Measurements from ENCODE around the gene LDLR.

LDLR gene

GRCh38 chr19:11059511-11060358, 29.5 kb upstream of the LDLR start:
- TF ChIP-seq, protein P1, sequence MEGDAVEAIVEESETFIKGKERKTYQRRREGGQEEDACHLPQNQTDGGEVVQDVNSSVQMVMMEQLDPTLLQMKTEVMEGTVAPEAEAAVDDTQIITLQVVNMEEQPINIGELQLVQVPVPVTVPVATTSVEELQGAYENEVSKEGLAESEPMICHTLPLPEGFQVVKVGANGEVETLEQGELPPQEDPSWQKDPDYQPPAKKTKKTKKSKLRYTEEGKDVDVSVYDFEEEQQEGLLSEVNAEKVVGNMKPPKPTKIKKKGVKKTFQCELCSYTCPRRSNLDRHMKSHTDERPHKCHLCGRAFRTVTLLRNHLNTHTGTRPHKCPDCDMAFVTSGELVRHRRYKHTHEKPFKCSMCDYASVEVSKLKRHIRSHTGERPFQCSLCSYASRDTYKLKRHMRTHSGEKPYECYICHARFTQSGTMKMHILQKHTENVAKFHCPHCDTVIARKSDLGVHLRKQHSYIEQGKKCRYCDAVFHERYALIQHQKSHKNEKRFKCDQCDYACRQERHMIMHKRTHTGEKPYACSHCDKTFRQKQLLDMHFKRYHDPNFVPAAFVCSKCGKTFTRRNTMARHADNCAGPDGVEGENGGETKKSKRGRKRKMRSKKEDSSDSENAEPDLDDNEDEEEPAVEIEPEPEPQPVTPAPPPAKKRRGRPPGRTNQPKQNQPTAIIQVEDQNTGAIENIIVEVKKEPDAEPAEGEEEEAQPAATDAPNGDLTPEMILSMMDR (conservative IDR thresholded peaks at IDR 0.05; ENCODE audit: low read length), result no peak
- DNase-seq (ENCODE audit: low read depth), result no peak
- H3K4me3 ChIP-seq (ENCODE audit: low read length), result no peak overlapping the region

DNA sequence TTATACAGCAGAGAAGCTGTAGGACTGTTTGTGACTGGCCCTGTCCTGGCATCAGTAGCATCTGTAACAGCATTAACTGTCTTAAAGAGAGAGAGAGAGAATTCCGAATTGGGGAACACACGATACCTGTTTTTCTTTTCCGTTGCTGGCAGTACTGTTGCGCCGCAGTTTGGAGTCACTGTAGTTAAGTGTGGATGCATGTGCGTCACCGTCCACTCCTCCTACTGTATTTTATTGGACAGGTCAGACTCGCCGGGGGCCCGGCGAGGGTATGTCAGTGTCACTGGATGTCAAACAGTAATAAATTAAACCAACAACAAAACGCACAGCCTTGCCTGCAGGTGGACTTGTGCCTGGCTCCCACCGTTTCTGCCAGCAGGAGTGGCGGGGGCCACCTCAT, 27.3 kb upstream of the LDLR start:
- no peak for DNase-seq (ENCODE audit: low read depth)
- TF ChIP-seq, protein P1 (conservative IDR thresholded peaks at IDR 0.05; ENCODE audit: low read length), result no peak
- H3K4me3 ChIP-seq (ENCODE audit: low read length), result no peak overlapping the region

DNA sequence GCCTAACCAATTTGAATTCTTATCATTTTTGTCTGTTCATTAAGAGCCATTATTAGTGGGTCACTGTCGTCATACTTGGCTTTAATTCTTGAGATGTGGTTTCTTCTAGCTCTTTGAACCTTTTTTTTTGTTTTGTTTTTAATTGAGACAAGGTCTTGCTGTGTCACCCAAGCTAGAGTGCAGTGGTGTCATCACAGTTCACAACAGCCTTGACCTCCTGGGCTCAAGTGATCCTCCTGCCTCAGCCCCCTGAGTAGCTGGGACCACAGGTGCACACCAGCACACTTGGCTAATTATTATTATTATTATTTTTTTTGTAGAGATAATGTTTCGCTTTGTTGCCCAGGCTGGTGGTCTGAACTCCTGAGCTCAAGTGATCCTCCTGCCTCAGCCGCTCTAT, 25.8 kb upstream of the LDLR start:
- peak; percentile 18 for DNase-seq (ENCODE audit: low read depth)
- no peak overlapping the region for H3K4me3 ChIP-seq (ENCODE audit: low read length)
- TF ChIP-seq, protein P1 (conservative IDR thresholded peaks at IDR 0.05; ENCODE audit: low read length), result no peak

GRCh38 chr19:11064831-11065303, 24.4 kb upstream of the LDLR start:
- TF ChIP-seq, protein P1 (conservative IDR thresholded peaks at IDR 0.05; ENCODE audit: low read length), result no peak
- H3K4me3 ChIP-seq (ENCODE audit: low read length), result no peak overlapping the region
- DNase-seq (ENCODE audit: low read depth), result no peak

DNA sequence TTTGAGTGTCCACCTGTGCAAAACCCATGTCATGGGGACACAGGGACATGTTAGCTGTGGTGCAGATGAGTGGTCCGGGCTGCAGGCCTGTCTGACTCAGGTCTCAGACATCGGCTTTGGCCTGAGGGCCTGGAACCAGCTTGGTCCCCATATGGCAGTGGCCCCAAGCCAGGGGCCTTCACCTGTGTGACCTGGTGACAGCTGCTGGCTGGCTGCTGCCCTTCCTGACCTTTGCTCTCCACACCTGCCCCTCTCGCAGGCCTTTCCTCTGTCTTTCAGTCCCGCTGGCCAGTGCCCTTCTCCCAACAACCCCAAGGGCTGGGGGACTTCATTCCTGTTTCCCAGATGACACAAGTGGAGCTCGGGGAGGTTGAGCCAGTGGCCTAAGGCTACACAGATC, 22.9 kb upstream of the LDLR start:
- DNase-seq (ENCODE audit: low read depth), result no peak
- no peak overlapping the region for H3K4me3 ChIP-seq (ENCODE audit: low read length)
- TF ChIP-seq, protein P1 (conservative IDR thresholded peaks at IDR 0.05; ENCODE audit: low read length), result no peak

DNA sequence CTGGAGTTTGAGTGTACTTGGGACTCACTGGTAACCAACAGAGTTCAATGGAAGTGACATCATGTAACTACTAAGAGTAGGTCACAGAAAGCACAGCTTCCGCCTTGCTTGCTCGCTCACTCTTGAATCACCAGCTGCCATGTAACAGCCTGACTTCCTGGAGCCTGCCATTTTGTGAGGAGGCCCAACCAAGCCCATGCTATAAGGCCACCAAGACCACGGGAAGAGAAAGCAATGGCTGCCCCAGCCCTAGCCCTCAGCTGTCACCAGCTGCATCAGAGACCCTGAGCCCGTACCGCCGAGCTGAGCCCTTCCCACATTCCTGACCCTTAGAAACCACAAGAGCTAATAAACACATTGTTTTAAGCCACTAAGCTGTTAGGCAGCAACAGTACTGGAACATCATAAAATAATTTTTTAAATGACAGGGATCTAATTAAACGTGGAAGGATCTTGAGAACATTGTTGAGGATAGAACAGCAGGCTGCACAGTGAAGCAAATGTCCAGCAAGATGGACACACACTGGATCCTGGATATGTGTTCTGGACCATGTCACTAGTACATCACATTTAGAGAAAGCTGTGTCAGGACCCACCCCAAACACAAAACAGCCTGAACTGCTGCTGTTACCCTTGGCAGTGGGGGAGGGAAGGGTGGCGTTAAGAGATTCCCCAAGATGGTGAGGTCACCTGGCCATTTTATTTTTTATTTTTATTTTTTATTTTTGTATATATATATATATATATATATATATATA, 21.7 kb upstream of the LDLR start:
- H3K4me3 ChIP-seq (ENCODE audit: low read length), result no peak overlapping the region
- TF ChIP-seq, protein P1 (conservative IDR thresholded peaks at IDR 0.05; ENCODE audit: low read length), result no peak
- no peak for DNase-seq (ENCODE audit: low read depth)
